IMR-90 (cell line): Measurements from ENCODE around the gene CHST8.

Source experiments
- CEBPB ChIP-seq: IDR thresholded peaks from 2 replicates; pipeline ENCODE4 v1.6.1; 2012; ENCODE audit warnings: low read depth, low read length, improper control_type of control experiment
- FOS ChIP-seq: fragments of 150-350 bp; IDR thresholded peaks from 2 replicates; pipeline ENCODE4 v1.6.1; 2016; ENCODE audit warnings: low read depth, low read length
- MAFK ChIP-seq: IDR thresholded peaks from 2 replicates; pipeline ENCODE4 v1.6.1; 2012; ENCODE audit warnings: low read depth, low read length, improper control_type of control experiment
- MAZ ChIP-seq: IDR thresholded peaks from 2 replicates; pipeline ENCODE4 v1.6.1; 2012; ENCODE audit warnings: low read depth, mild to moderate bottlenecking, low read length, improper control_type of control experiment, moderate library complexity, borderline replicate concordance
- MXI1 ChIP-seq: IDR thresholded peaks from 2 replicates; pipeline ENCODE4 v1.6.1; 2012; ENCODE audit warnings: low read depth, mild to moderate bottlenecking, low read length, moderate library complexity, borderline replicate concordance
- NFE2L2 ChIP-seq: fragments of 150-350 bp; IDR thresholded peaks from 2 replicates; pipeline ENCODE4 v1.6.1; 2016; ENCODE audit warnings: low read depth, mild to moderate bottlenecking, low read length
- POLR2A ChIP-seq: IDR thresholded peaks from 2 replicates; pipeline ENCODE4 v1.6.1; 2012; ENCODE audit warnings: mild to moderate bottlenecking, low read depth, low read length
- RAD21 ChIP-seq: IDR thresholded peaks from 2 replicates; pipeline ENCODE4 v1.6.1; 2012; ENCODE audit warnings: low read length, improper control_type of control experiment
- SMC3 ChIP-seq: fragments of 150-350 bp; IDR thresholded peaks from 2 replicates; pipeline ENCODE4 v1.6.1; 2016; ENCODE audit warnings: low read depth, mild to moderate bottlenecking, antibody characterized with exemption, low read length, moderate library complexity
- TF ChIP-seq, protein P1 (sequence below): conservative IDR thresholded peaks from 2 replicates; pipeline ENCODE4 v1.5.1; 2012; ENCODE audit warnings: mild to moderate bottlenecking, low read depth, low read length, improper control_type of control experiment
- TF ChIP-seq, protein P2 (sequence below): fragments of 150-350 bp; IDR thresholded peaks from 2 replicates; pipeline ENCODE4 v1.6.1; 2016; ENCODE audit warnings: low read depth, mild to moderate bottlenecking, low read length, moderate library complexity, borderline replicate concordance
- TF ChIP-seq, protein P3 (sequence below): fragments of 150-350 bp; IDR thresholded peaks from 2 replicates; pipeline ENCODE4 v1.6.1; 2017; ENCODE audit warnings: mild to moderate bottlenecking, antibody characterized with exemption, low read length, low read depth

DNA sequence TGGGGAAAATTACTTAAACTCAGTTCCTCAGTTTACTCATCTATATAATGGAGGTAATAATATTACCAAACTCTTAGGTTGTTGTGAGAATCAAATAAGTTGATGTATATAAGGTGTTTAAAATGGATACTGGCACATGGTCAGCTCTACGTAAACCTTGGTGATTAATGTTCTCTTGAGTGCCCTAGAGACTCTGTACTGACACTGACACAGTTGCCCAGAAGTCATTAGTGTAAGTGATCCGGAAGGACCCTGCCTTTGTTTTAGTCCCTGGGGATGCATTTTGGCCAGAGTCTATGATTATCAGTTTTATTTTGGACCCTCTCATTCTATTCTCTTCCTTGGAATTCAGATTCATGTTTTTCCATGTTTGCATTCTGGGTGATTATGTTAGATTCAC lies 31.9 kb downstream of the CHST8 start:
- TF ChIP-seq CEBPB (no peak), SMC3 (no peak), POLR2A (no peak), RAD21 (no peak), MXI1 (no peak), MAFK (no peak), MAZ (no peak), FOS (no peak), NFE2L2 (no peak)
- TF ChIP-seq, protein P1, sequence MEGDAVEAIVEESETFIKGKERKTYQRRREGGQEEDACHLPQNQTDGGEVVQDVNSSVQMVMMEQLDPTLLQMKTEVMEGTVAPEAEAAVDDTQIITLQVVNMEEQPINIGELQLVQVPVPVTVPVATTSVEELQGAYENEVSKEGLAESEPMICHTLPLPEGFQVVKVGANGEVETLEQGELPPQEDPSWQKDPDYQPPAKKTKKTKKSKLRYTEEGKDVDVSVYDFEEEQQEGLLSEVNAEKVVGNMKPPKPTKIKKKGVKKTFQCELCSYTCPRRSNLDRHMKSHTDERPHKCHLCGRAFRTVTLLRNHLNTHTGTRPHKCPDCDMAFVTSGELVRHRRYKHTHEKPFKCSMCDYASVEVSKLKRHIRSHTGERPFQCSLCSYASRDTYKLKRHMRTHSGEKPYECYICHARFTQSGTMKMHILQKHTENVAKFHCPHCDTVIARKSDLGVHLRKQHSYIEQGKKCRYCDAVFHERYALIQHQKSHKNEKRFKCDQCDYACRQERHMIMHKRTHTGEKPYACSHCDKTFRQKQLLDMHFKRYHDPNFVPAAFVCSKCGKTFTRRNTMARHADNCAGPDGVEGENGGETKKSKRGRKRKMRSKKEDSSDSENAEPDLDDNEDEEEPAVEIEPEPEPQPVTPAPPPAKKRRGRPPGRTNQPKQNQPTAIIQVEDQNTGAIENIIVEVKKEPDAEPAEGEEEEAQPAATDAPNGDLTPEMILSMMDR = no peak
- TF ChIP-seq, protein P2, sequence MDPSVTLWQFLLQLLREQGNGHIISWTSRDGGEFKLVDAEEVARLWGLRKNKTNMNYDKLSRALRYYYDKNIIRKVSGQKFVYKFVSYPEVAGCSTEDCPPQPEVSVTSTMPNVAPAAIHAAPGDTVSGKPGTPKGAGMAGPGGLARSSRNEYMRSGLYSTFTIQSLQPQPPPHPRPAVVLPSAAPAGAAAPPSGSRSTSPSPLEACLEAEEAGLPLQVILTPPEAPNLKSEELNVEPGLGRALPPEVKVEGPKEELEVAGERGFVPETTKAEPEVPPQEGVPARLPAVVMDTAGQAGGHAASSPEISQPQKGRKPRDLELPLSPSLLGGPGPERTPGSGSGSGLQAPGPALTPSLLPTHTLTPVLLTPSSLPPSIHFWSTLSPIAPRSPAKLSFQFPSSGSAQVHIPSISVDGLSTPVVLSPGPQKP = no peak
- TF ChIP-seq, protein P3, sequence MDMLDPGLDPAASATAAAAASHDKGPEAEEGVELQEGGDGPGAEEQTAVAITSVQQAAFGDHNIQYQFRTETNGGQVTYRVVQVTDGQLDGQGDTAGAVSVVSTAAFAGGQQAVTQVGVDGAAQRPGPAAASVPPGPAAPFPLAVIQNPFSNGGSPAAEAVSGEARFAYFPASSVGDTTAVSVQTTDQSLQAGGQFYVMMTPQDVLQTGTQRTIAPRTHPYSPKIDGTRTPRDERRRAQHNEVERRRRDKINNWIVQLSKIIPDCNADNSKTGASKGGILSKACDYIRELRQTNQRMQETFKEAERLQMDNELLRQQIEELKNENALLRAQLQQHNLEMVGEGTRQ = no peak
